Stimulated activated CD4-positive, alpha-beta T cell treated with anti-CD3 and anti-CD28 coated beads, Interleukin-4, amount 100 ng/mL, for 4 hours (primary cell): ENCODE measurements around the gene SPEM2.

Experiments
- DNase-seq, 2 experiments: peaks; one replicate each; pipeline ENCODE4 v3.0.0-alpha.2; 2020

SPEM2 gene

DNA sequence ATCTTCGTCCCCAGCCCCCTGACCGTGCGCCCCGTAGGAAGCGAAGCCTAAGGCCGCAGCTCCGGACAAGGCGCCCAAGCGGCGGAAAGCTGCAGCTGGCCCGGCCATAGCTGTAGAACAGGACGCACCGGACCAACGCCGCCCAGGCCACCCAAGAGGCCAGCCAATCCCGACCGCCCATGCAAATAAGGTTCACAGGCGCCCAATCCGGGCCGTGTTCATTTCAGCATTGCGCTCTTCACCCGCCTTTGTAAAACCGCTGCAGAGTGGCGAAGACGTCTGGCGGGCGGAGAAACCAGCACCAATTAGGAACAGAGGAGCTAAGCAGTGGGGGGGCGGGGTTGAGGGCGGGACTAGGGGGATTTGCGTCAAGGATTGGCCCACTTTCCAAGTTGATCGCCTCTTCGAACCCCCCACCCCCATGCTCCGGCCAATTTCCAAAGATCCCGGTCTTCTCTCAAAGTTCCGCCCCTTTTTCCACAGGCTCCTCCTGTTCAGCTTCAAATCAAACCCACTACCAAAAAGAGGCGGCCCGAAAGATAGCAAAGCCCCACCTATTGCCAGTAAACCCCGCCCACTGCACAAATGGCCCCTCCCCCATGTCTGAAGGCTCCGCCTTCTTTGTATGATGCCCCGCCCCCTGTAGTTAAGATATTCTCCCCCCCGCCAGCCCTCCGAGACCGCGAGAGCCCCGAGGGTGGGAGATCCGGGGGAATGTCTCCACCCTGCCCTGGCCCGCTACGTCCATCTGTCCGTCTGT lies 21.3 kb upstream of the SPEM2 start, which contains the start of gene TMEM256:
Gene TMEM256, minus strand, starts transcription at position 121 of the 760 bp plus-strand sequence. Its CDS starts 13 bp downstream, at position 108.
- DNase-seq: peak; percentile 92 to 94

GRCh38 chr17:7404737-7405349 lies 20.6 kb upstream of the SPEM2 start:
- peak; percentile 65 to 68 for DNase-seq

DNA sequence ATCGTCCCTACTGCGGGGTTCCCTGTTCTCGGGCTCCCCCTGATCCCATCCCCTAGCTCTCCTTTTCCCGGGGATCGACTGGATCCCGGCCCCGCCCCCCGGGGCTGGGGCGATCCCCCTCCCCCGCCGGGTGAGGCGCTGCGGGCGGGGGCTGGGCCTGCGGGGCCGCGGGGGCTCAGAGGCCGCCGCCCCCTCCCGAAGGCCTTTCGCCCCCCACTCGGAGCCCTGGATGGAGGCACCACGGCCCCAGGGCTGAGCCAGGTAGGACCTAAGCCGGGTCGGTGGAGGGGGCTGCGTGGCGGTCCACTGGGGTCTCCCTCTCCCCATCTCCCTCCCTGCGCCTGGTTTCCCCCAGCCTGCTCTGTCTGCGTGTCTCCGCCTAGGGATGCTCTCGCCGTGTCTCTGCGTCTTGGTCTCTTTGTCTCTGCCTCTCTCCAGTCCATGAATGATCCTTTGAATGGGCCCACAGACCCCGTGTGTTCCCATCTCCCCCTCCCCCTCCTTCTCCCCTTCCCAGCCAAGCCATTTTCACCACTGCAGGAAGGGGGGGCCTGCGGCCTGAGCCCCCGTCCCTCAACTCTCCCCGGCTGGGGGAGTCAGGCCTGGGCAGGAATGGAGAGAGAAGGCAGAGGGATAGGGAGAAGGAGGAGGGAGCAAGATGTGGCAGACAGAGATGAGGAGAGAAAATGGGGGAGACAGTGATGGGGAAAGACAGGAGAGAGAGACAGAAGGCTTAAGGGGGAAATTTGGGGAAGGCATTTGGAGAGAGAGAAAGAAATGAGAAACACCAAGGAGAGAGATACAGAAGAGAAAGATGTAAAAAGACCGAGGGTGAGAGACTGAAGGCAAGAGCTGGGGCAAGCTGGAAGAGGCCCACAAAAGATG lies 19.8 kb upstream of the SPEM2 start:
- DNase-seq: no peak

- DNase-seq: no peak
Observed at GRCh38 chr17:7406235-7406825, 19.1 kb upstream of the SPEM2 start.

- no peak for DNase-seq
Observed at GRCh38 chr17:7407082-7407481, 18.3 kb upstream of the SPEM2 start.

- DNase-seq: no peak
Observed at GRCh38 chr17:7407485-7408251, 17.7 kb upstream of the SPEM2 start, which contains the start of gene NLGN2. Gene NLGN2 (plus strand): TSS chr17:7407845. CDS start chr17:7408256, 411 bp downstream.

DNA sequence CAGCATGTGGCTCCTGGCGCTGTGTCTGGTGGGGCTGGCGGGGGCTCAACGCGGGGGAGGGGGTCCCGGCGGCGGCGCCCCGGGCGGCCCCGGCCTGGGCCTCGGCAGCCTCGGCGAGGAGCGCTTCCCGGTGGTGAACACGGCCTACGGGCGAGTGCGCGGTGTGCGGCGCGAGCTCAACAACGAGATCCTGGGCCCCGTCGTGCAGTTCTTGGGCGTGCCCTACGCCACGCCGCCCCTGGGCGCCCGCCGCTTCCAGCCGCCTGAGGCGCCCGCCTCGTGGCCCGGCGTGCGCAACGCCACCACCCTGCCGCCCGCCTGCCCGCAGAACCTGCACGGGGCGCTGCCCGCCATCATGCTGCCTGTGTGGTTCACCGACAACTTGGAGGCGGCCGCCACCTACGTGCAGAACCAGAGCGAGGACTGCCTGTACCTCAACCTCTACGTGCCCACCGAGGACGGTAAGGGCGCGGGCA lies 17.1 kb upstream of the SPEM2 start:
- DNase-seq: no peak

DNA sequence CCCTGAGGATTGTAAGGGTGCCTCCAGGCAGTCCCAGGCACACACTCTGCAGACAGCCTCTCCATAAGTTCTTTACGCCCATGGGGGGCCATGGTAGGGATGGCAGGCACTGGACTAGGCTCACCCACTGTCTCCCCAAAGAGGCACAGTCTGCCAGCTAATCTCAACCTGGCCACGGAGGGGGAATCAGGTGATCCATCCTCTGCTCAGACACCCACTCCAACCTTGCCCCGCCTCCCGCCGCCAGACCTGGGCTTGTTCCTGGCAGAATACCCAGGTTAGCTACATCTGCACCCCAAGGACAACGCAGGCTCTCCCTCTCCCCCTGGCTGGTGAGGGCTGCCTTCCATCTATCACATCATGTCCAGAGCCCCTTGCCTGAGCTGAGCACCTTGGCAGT lies 16.6 kb upstream of the SPEM2 start:
- no peak for DNase-seq

DNA sequence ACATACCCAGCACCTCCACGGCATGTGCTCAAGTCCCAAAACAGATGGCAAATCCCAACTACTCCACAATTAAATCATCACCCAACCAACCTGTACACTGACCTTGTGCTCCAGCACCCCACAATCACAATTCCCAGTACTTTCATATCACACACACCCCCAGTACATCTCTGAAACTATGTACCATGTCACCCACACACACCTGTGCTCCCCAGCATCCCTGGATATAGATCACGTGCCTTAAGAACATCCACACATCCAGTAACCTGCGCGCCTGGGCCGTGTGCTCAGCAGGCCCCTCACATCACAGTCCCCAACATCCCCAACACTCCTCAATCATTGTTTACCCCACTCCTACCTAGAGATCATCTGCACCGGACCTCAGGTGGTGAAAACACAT lies 15.7 kb upstream of the SPEM2 start:
- DNase-seq: no peak

- DNase-seq: no peak
Observed at GRCh38 chr17:7410634-7411426, 14.6 kb upstream of the SPEM2 start.

DNA sequence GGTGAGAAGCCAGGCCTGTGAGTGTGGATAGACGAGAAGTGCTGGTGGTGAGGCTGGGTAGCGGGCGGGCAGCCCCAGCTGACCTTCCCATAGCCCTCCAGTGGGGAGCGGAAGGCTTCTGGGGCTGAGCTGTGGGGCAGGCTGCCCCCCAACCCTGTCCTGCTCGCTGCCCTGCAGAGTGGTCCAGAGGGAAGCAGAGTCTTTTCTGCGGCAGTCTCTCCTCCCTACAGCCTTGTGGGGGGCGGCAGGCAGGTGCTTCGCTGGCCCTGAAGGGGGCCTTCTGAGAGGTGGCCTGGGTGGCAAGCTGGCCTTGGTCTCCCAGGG lies 14.0 kb upstream of the SPEM2 start:
- DNase-seq: no peak

DNA sequence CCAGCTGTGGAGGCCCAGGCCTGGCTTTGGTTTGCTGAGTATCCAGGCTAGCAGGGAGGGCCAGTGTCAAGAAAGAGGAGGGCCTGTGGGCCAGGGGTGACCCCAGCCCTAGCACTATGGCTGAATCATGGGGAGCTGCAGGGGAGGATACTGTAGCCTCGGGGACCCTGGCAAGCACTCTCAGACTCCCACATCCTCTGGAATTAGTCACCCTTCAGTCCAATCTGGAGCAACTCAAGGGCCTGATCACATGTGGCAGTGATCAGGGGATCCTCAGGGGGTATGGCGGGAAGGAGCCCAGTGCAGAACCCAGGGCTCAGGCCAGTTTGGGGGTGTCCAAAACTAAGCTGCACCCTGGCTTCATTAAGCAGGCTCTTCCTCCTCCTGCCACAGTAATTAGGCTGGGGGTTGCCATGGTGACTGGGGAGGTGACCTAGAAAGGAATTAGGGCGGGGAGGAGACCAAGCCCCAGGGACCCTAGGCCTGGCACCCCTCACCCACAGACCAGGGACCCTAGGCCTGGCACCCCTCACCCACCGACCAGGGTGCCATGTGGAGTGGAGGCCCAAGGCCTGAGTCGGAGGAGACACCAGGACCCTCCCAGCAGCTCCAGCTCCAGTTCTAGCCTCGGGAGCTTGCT lies 11.9 kb upstream of the SPEM2 start:
- DNase-seq: no peak

DNA sequence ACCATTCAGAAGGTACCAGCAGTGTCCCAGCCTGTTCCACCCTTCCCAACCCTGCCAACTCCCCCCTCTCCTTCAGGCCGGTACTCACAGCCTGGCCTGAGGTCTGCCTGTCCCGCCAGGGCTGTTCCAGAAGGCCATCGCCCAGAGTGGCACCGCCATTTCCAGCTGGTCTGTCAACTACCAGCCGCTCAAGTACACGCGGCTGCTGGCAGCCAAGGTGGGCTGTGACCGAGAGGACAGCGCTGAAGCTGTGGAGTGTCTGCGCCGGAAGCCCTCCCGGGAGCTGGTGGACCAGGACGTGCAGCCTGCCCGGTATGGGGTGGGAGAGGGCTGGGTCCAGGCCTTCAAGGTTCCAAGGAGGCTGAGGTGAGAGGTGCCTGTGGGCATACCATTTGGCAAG lies 10.6 kb upstream of the SPEM2 start:
- DNase-seq: no peak

DNA sequence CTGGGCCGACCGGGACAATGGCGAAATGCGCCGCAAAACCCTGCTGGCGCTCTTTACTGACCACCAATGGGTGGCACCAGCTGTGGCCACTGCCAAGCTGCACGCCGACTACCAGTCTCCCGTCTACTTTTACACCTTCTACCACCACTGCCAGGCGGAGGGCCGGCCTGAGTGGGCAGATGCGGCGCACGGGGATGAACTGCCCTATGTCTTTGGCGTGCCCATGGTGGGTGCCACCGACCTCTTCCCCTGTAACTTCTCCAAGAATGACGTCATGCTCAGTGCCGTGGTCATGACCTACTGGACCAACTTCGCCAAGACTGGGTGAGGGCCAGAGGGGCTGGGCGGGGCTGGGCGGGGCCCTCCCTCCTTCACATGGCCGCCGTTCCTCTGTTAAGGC lies 9.6 kb upstream of the SPEM2 start:
- DNase-seq: no peak

DNA sequence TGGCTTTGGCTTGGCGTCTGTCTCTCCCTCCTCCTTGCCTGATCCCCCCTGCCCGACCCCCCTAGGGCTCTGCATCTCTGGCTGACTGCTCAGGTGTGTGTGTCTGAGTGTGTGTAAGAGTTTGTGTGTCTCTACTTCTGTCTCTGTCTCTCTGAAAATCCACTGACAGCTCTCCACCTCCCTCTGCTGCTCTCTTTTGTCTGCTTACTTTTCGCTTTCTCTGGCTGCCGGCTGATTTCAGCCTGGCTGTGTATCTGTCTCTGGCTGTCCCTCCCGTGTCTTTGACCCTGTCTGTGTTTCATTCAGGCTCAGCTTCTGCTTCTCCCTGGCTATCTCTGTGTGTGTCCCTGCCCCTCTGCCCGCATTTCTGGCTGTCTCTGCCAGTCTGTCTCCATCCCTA lies 9.1 kb upstream of the SPEM2 start:
- DNase-seq: no peak

DNA sequence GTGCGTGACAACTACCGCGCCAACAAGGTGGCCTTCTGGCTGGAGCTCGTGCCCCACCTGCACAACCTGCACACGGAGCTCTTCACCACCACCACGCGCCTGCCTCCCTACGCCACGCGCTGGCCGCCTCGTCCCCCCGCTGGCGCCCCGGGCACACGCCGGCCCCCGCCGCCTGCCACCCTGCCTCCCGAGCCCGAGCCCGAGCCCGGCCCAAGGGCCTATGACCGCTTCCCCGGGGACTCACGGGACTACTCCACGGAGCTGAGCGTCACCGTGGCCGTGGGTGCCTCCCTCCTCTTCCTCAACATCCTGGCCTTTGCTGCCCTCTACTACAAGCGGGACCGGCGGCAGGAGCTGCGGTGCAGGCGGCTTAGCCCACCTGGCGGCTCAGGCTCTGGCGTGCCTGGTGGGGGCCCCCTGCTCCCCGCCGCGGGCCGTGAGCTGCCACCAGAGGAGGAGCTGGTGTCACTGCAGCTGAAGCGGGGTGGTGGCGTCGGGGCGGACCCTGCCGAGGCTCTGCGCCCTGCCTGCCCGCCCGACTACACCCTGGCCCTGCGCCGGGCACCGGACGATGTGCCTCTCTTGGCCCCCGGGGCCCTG lies 8.3 kb upstream of the SPEM2 start:
- DNase-seq: no peak

DNA sequence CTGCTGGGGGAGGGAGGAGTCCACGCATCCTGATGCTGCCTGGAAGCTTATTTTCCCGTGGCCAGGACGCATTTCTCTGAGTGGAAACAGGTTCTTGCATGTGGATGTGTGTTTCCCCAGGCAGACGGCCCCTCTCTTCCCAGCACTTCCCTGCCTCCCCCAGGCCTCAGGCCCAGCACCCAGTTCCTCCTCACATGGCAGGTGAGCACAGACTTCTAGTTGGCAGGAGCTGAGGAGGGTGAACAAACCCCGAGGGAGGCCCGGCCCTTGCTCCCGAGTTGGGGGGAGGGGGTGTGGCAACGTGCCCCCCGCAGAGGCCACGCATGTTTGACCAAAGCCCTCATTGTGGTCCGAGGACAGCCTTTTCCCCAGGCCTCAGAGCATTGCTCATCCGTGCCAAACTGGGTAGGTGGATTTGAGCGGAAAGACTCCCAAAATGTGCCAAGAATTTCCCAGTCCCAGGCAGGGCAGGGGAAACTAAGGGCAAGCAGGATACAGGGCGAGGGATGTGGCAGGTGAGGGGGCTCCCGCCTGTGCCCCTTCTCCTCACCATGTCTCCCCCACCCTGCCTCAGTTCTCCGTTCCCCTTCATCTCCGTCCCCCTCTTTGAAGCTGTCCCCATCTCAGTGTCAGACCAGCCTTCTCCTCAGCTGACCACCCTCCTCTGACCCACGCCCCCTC lies 6.8 kb upstream of the SPEM2 start:
- no peak for DNase-seq

- DNase-seq: no peak
Observed at GRCh38 chr17:7419819-7420610, 5.4 kb upstream of the SPEM2 start, which contains the start of gene SPEM1. Gene SPEM1 (plus strand): TSS chr17:7420324. CDS start chr17:7420385, 61 bp downstream.

DNA sequence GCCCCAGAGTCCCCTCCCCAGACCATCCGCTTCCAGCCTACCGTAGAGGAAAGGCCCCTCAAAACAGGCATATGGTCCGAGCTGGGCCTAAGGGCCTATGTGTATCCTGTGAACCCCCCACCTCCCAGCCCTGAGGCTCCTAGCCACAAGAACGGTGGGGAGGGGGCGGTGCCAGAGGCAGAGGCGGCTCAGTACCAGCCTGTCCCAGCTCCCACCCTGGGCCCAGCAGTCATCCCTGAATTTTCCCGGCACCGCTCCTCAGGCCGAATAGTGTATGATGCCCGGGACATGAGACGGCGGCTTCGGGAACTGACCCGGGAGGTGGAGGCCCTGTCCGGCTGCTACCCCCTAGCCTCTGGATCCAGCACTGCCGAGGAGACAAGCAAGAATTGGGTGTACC lies 4.2 kb upstream of the SPEM2 start:
- DNase-seq: no peak
